Measurements from ENCODE around the gene RADIL.
"Not testable (repeated sequence)": the region's sequence is repeated elsewhere in the genome, so short reads cannot be mapped to it uniquely, and the experiment has no call there.

Gene RADIL

DNA sequence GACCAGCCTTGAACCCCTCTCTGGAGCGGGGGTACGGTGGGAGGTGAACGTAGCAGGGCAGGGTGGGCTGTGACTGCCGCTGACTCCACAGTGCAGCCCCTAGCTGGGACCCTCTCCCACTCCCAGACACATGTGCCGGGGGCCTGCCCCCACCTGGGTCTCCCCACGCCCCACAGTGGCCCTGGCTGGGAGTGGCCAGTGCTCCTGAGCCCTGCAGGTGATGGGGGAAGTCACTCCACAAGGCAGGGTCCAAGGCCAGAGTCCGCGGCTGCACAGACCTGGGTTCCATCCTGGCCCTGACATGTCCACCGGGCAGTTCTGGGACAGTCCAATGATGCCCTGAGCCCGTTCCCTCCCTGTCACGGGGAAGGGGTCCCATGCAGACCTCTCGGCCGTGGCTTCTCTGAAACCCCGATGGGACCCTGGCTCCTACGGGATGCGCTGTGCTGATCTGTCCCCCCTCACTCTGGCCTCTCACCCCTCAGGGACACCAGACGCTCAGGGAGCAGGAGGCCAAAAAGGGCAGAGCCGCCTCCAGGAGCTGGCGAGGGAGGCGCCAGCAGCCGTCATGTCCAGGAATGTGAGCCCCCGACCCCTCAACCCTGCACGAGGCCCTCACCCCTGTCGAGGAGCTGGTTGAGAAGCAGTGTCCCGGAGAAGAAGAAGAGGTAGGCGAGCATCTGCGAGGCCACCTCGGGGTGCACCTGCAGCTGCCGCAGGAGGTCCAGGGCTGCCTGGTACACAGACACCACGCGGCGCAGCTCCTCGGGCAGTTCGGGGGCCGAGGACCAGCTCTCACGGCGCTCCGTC is 67.7 kb downstream of the RADIL start:
- FAIRE-seq = peak; percentile 56
- no peak for DNase-seq (ENCODE audit: low spot score)

DNA sequence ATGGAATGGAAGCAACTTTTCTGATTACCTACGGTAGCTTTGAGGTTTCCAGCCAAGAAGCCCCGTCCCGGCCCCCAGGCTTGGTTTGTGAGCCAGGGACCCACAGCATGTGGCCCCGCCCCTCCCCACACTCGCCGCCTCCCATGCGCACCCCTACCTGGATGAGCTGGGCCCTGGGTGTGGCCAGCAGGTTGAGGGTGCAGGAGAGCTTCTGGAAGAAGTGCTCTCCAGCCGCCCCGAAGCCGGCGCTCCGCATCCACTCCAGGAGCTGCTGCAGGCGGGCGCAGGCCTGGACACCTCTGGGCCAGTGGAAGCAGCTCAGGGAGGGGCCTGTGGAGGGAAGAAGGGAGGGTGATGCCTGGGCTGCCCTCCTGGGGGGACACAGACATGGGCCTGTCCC is 68.4 kb downstream of the RADIL start:
- no peak for FAIRE-seq
- no peak for DNase-seq (ENCODE audit: low spot score)

DNA sequence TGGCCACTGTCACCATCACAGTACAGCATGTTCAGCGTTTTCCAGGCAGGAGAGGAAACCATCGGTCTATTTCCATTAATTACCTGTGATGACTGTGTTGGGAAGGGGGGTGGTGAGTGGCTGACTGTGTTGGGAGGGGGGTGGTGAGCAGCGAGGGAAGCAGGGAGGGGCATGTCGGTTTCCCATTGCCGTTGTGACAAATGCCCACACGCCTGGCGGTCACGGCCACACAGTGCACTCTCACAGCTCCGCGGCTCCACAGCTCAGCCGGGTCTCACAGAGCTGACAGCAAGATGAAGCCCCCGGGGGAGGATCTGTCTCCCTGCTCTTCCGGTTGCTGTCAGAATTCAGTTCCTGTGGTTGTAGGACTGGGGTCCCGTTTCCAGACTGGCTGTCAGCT is 69.1 kb downstream of the RADIL start:
- no peak for DNase-seq (ENCODE audit: low spot score)
- FAIRE-seq = peak; percentile 91

DNA sequence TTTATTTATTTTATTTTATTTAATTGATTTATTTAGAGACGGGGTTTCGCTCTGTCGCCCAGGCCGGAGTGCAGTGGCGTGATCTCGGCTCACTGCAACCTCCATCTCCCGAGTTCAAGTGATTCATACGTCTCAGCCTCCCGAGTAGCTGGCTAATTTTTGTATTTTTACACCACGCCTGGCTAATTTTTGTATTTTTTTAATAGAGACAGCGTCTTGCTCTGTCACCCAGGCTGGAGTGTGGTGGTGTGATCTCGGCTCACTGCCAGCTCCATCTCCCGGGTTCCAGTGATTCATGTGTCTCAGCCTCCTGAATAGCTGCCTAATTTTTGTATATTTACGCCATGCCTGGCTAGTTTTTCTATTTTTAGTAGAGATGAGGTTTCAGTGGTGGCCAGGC is 73.8 kb downstream of the RADIL start:
- DNase-seq (ENCODE audit: low spot score) (no peak), FAIRE-seq (no peak)

DNA sequence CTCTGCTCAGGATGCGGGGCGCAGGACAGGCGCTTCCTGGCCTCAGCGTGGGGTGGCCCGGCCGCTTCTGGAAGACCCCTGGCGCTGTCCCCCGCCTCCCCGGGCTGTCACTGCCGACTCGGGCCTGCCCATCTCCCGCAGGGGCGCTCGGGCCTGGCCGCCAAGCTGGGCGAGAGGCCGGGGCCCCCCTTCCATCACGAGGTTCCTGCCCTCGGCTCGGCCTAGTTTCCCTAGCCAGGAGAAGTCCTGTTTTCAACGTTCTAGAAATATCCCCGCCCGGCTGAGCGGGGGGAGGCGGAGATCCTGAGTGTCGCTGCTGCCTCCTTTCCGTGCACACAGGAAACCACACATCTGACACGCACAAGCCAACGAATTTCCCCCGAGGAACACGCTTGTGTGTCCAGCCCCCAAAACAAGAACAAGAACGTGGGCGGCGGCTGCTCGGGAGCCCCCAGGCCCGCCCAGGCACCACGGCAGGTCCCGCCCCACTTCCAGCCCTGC is 74.4 kb downstream of the RADIL start:
- FAIRE-seq (peak; percentile 95), DNase-seq (ENCODE audit: low spot score) (no peak)

DNA sequence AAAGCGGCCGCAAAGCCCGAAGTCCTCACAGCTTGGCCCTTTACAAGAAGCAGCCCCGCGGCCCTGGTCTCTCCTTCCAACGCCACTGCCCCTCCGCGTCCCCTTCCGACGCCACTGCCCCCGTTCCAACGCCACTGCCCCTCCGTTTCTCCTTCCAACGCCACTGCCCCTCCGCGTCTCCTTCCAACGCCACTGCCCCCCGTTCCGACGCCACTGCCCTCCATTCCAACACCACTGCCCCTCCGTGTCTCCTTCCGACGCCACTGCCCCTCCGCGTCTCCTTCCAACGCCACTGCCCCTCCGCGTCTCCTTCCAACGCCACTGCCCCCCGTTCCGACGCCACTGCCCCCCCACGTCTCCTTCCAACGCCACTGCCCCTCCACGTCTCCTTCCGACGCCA is 75.0 kb downstream of the RADIL start:
- DNase-seq (ENCODE audit: low spot score) (no peak), FAIRE-seq (peak; percentile 81)

DNA sequence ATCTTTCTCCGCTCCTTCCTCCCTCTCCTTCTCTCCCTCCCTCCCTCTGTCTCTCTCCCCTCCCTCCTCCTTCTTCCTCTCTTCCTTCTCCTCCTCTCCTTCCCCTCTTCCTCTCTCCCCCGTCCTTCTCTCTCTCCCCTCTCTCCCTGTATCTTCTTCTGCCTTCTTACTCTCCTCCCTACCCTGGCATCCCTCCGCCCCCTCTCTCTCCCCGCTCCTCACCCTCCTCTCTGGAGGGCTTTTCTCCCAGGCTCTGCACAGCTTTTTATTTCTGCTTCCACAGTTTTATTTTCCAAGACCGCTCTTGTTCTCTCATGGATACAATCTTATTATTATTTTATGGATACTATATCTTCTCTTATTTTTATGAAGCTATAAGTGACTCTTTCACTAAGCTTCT is 75.5 kb downstream of the RADIL start:
- FAIRE-seq = no peak

DNA sequence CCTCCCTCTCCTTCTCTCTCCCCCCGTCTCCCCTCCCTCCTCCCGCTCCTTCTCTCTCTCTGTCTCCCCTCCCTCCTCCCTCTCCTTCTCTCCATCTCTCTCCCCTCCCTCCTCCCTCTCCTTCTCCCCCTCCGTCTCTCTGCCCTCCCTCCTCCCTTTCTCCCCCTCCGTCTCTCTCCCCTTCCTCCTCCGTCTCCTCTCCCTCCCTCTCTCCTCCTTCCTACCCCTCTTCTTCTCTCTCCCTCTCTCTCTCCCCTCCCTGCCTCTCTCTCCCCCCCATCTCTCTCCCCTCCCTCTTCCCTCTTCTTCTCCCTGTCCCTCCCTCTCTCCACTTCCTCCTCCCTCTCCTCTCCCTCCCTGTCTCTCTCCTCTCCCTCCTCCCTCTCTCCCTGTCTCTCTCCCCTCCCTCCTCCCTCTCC is 75.9 kb downstream of the RADIL start:
- peak; percentile 96 for FAIRE-seq
- DNase-seq (ENCODE audit: low spot score) = no peak

More for the DNA sequence above, 75.5 kb downstream of the RADIL start:
- DNase-seq (ENCODE audit: low spot score) = no peak

DNA sequence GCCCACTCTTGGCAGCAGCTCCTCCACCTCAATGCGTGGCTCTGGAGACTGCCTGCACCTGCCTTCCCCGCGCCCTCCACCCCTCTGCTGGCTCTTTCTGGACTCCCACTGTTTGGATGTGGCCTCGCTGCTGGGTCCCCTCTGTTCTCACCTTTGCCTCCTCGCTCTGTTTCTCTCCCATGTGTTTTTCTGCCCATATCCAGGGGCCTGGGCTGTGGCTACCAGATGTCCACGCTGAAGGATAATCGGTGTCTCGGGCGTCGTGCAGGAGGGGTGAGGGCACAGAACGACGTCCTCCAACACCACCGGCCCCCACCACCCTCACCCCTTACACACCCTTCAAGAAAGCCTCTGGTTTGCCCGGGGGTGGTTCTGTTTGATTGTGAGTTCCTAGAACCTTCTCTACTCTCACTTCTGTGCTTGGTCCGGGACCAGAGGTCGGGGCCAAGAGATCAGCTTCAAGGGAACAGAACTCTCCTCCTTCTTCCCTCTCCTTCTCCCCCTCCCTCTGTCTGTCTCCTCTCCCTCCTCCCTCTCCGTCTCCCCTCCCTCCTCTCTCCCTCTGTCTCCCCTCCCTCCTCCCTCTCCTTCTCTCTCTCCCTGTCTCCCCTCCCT is 76.4 kb downstream of the RADIL start:
- peak; percentile 90 for FAIRE-seq
- DNase-seq (ENCODE audit: low spot score) = no peak

DNA sequence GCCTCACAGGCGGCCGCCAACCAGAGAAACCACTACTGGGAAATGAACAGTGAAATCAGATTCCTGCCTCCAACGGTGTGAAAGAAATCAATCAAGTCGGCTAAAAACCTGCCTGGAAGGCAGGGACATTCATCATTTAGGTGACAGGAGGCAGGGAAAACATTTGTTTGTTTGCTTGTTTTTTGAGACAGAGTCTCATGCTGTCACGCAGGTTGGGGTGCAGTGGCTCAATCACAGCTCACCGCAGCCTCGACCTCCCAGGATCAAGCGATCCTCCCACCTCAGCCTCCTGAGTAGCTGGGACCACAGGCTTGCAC is 77.6 kb downstream of the RADIL start:
- DNase-seq (ENCODE audit: low spot score) (no peak), FAIRE-seq (no peak)

DNA sequence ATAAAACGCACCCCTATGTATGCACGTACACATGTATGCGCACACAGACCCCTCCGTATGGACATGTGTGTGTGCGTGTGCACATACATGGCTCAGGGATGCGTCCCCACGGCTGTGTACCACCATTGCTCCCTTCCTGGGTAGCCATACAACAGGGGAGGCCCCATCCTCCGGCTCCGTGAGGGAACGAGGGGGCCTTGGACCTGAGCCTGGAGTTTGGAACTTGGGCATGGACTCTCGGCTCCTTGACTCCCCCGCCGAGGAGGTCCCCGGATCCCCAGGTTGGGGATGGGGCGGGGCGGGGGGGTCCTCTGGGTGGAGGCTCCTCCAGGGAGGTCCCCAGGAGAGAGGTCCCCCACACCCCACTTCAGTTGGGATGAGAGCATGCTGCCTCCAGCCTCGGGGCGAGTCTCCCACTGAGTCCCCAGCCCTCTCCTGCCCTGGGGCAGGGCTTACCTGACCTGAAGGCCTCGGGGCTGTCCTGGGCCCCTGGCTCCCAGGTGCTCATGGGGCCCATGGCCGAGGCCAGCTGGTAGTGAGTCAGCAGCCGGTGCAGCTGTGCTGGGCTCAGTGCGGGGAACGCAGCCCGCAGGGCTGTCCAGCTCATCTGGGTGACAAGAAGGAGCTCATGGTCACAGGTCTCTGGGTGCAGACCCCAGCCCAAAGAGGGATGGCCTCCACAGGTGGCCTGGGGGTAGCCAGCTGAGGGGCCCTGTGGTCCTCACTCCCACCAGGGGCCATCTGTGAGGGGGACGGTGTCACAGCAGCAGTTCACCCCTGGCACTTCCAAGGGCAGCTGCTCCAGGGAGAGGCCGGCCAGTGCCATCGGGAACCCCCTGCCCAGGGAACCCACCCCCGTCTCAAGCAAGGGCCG is 78.2 kb downstream of the RADIL start:
- FAIRE-seq (peak; percentile 90), DNase-seq (ENCODE audit: low spot score) (no peak)

DNA sequence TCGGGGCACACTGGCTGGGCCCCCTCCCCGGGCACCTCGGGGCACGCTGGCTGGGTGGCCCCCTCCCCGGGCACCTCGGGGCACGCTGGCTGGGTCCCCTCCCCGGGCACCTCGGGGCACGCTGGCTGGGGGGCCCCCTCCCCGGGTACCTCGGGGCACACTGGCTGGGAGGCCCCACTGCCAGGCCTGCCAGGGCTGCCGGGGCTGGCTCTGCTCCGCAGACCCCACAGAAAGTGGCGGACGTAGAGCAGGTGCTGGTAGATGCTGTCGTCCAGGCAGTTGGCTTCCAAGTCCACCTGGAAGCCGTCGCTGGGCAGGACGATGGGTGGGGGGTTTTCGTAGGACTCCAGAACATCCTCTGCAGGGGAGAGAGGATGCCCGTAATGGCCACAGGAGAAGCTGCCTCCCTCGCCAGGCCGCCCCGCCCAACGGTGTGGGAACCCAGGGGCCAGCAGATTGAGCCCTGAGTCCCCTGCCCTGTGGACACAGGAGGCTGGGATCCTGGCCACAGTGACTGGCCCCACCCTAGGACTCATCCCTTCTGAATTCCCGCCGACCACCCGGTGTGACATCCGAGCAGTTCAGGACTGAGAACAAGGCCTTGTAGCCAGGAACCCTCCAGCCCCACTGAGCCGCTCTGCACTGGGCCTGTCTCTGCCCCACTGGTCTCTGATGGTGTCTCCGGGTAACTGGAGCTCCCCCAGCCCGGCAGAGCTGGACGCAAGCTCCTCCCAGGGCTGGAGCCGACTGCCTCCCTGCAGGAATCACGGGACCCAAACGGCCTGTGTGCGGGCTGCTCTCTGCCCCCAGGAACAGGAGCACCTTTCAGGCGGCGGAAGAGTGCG is 79.9 kb downstream of the RADIL start:
- peak; percentile 23 for FAIRE-seq
- DNase-seq (ENCODE audit: low spot score) = no peak

DNA sequence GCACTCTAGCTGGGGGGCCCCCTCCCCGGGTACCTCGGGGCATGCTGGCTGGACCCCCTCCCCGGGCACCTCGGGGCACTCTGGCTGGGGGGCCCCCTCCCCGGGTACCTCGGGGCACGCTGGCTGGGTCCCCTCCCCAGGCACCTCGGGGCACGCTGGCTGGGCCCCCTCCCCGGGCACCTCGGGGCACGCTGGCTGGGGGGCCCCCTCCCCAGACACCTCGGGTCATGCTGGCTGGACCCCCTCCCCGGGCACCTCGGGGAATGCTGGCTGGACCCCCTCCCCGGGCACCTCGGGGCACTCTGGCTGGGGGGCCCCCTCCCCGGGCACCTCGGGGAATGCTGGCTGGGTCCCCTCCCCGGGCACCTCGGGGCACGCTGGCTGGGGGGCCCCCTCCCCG is 80.9 kb downstream of the RADIL start:
- FAIRE-seq = not testable (repeated sequence)

DNA sequence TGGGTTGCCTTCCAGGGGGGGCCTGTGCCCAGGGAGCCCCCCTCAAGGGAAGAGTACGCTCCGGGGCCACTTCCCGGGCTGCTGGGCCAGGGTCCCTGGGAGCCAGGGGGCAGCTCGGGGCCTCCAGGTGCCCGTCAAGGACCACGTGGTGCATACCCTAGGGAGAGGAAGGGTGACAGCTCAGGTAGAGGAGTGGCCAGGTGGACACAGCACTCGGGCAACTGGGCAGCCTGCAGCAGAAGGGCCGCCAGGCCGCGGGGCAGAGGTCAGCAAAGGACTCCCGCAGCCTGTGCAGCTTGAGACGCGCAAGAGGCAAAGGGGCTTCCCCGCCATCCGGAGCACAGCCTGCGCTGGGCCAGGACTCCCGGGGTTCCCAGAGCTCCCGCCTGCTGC is 81.7 kb downstream of the RADIL start:
- DNase-seq (ENCODE audit: low spot score) (no peak), FAIRE-seq (no peak)

More for the DNA sequence above, 80.9 kb downstream of the RADIL start:
- DNase-seq (ENCODE audit: low spot score) = not testable (repeated sequence)

DNA sequence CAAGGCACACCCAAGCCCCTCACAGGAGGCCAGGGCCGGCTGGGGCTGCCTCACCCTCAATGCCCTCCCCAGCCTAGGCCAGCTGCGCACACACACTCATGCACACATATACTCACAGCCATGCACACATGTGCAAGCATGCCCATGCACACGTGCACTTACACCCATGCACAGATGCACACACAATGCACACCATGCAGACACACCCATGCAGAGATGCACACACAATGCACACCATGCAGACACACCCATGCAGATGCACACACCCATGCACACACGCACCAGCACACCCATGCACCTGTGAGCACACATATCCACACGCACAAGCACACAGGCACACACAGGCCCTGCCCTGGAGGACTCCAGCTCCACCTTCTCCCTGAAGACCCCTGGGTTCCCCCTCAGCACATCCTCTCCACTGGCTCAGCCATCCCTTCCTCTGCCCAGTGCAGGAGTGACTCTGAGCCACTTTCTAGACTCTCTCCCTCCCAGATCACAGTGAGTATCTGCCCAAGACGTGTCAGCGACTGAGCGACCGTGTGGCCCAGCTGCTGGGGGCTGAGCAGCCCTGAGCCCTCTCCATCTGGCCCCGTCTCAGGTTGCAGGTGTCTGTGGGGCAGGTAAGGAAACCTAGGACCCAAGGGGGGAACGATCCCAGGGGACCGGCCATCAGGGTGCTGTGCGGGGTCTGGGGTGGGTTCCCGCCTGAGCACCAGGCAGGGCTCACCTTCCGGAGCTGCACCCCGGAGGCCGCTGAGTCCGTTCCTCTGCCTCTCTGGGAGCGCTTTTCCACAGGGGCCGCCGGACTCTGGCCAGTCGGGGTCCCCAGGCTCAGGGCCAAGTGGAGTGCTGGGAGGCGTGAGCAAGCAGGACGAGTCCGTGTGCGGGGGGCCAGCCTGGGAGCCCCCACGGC is 82.3 kb downstream of the RADIL start:
- DNase-seq (ENCODE audit: low spot score) = no peak
- peak; percentile 99 for FAIRE-seq

DNA sequence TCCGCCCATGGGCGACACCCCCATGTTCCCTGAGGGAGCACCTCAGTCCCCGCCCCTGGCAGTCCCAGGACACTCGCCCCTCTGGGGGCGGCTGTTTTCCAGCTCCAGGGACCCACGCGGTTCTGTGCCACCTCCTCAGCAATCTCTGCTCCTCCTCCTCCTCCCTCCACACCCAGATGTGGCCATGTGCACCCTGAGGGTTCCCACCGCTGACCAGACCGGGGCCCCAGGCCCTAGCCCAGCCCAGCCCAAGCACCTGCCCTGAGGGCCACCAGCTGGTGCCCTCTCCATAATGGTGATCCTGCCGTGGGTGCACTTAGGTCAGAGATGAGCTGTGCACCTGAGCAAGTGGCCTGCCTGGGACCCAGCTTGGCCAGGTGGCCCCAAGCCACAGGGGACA is 83.0 kb downstream of the RADIL start:
- no peak for FAIRE-seq
- no peak for DNase-seq (ENCODE audit: low spot score)

DNA sequence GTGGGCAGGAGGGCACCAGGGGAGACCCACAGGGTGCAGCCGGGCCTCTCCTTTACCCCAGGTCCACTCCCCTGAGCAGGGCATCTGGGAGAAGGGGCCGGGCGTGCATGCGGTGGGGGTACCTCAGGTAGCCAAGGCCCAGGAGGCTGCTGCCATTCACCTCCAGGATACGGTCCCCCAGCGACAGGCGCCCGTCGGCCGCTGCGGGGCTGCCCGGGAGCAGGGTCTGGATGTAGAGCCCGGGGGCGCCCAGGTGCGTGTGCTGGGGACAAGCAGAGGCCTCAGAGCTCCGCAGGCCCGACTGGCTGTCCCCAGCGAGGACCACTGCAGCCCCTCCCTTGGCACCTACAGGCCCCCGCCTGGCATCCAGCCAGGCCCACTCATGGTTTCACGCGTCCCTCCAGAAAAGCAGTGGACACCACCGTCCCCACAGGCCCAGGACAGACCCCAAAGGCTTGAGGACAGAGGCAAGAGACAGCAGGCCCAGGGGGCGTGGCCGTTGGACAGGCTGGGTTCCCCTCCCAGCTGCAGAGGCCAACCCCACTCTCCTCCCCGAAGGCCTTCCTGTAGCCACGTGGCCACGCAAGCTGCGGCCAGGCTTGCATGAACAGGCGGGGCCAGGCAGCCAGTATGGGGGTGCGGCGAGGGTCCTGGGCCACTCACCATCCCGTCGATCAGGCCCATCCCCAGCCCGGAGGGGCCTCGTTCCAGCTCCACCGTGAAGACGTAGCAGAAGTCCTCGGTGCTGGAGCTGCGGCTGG is 83.8 kb downstream of the RADIL start:
- DNase-seq (ENCODE audit: low spot score) = no peak
- peak; percentile 93 for FAIRE-seq

DNA sequence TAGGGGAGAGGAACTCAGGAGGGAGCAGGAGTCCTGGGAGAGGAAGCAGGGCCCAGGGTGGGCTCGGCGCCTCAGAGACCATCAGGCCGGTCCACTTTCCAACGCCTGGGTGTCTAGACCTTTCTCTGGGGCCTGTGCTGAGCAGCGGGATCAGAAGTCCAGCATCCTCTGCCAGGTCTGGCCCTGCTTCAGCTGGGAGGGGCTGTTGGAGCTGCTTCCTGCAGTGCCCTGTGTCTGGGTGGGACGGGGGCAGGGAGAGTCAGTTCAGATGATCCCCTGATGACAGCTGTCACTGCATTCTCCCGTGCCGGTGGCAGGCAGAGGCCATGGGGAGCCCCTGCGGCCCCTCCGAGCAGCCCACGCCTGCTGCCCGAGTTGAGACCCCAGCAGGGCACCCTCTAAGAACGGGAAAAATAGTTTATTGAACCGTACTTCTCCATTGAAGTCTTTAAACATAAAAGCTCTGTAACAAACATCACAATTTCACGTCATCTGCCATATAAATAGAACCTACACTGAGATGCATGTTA is 84.7 kb downstream of the RADIL start:
- no peak for DNase-seq (ENCODE audit: low spot score)

More for the DNA sequence above, 84.7 kb downstream of the RADIL start:
- peak; percentile 17 for FAIRE-seq

All from urothelium cell line (cell line).